Stimulated activated CD8-positive, alpha-beta memory T cell treated with anti-CD3 and anti-CD28 coated beads, Interleukin-4, amount 100 ng/mL, for 1 hour (primary cell): ENCODE measurements around the gene C10orf88.
A peak's percentile ranks its signal among the peaks of the same experiment; 100 is the strongest.
"Not testable (repeated sequence)": the region's sequence is repeated elsewhere in the genome, so short reads cannot be mapped to it uniquely, and the experiment has no call there.

Source experiments
- DNase-seq, 2 donors: peaks; one replicate each; pipeline ENCODE4 v3.0.0-alpha.2; 2020; ENCODE audit warnings: low read depth in 2 of 2, low spot score in 1 of 2

C10orf88 gene

DNA sequence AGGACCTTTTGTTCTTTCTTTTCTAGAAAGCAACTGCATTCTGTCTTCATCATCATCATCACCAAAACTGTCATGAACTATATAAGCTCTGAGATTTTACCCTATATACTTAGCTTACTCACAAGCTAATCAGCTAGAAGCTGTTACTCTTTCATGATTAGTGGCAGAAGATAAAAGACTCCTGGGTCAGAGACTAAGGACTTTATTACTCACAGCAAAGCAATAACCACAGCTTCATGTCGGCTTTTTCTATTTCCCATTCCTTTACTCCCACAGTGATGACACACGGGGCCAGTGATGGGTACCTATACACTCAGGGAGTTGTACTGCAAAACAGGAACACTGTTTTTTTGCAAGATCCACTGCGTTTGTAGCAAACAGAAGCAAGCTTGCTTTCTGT lies 8.4 kb upstream of the C10orf88 start:
- DNase-seq: no peak

DNA sequence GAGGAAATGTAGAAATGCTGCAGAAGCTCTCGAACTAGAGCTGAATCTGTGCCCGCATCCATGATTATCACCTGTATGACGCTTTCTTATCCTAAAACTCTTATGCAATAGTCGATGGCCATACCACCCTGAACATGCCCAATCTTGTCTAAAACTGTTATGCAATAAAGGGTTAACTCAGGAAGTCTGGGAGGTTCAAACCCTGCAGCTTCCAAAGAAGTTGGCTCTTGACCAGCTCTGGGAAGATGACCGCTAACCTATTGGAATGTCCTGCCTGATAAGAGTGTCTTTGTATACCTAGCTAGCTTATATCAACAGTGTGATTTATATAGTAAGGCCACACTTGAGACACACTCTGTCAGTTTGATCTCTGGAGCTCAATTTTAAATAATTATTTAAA lies 3.4 kb upstream of the C10orf88 start:
- no peak for DNase-seq

DNA sequence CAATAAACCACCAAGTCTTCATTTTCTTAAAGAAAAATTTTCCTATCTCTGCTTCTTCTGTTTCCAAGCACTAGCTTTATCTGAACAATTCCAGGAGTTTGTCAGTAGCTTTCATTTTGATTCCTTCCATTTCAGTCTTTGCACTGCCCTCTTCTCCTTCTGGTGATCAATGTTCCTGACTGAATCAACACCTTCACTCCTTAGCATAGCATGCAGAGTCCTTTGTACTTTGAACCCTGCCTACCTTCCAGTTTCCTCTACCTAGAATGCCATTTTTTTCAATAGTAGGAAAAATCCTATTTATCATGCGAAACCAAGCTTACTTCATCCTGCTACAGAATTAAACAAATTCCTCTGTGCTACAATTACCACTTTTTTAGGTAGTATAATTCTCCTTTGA lies 1.9 kb upstream of the C10orf88 start:
- no peak for DNase-seq

DNA sequence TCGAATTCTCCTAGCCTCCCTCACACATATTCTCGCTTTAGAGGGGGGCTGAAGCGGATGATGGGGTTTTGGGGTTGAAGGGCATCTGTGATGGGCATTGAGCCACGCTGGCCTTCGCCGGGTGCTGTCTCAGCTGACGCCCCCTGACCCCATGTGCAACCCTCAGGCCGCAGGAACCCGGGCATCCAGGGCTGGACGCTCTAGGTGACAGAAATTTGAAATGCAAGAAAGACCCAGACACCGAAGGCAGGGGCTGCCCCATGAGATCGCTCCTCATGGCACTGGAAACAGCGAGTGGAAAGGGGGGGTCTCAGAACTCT lies 664 bp upstream of the C10orf88 start:
- no peak for DNase-seq

DNA sequence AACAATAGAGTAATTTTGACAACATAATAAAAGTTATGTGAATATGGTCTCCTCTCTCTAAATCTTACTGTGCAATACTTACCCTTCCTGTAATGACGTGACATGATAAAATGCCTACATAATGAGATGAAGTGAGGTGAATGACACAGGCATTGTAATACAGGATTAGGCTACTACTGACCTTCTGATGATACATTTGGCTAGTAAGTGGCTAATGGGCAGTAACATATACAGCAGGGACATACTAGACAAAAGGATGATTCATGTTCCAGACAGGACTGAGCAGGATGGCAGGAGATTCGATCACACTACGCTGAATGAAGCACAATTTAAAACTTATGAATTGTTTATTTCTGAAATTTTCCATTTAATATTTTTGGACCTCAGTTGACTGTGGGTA lies 4.7 kb downstream of the C10orf88 start:
- DNase-seq: no peak

DNA sequence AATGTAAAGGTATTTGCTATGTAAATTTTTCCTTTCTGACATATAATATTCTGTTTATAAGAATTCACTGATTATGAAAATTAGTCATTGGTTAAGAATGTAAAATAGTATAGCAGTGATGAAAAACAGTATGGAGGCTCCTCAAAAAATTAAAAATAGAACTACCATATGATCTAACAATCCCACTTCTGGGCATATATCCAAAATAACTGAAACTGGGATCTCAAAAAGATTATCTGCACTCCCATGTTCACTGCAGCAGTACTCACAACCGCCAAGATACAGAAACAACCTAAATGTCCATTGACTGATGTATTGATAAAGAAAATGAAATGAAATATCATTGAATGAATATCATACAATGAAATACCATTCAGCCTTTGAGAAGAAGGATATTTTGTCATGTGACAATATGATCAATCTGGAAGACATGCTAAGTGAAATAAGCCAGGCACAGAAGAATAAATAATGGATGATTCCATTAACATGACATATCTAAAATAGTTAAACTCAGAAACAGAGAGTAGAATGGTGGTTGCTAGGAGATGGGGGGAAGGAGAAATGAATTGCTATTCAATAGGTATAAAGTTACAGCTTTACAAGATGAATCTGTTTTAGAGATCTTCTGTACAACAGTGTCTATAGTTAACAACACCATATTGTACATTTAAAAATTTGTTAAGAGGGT lies 14.0 kb downstream of the C10orf88 start:
- DNase-seq: no peak

DNA sequence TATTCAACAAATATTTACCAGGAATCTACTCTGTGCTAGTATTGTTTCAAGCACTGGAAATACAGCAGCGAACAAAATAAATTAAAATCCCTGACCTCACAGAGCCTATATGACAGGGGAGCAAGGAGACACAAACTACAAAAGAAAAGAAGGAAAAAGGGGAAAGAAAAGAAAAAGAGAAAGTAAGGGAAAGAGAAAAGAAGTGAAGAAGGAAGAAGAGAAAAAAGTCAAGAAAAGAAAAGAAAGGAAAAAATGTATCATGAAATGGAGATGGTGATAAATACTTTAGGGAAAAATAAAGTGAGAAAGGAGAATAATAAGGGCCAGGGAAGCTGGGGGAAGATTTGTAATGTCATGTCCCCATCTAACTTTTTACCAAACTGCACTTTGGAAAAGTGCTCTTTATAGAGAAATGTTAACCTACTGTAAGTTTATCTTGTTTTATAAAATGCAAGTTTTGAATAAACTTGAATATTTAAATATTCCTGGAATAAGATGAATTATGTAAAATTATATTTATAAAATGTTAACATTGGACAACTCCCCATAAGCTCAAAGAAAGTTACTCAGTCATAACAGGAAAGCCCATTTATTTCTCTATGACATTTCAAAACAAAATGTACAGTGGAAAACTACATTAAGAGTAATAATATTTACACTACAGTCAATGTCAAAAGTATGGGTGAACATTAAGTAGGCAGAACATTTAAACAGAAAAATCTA lies 14.7 kb downstream of the C10orf88 start:
- no peak for DNase-seq

DNA sequence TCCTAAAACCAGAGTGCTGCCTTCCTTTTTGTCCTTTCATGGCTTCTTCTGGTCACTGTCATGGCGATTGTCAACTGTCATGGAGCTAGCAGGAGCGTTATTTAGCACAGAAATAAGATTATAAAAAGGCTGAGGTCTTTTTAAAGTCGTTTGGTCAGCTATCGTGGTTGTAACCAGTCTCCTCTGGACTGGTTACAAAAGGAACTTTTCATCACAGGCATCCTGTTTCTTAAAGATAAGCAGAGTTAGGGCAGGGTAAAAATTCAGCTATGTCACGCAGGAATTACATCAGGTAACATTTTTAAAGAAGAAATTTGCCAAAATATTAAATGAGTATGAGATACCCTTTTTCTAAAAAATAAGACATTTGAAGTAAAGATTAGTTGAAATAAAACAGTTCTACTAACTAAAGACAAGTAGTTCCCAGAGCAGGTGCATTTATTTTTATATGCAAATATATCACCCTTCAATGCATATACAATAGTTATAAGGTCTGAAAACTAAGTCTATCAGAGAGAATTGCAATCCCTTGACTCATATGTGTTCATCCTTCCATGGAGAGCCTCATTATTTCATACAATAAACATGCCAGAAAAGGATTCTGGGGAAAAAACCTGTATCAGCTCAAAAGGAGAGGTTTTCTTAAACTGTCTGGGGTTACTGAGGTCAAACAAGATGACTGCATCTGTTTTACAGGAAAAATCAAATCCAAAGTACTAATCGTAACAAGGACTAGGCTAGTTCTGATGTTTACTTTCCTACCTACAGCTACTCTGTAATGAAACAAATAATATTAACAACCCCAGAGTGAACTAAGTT lies 22.7 kb downstream of the C10orf88 start:
- DNase-seq: no peak

DNA sequence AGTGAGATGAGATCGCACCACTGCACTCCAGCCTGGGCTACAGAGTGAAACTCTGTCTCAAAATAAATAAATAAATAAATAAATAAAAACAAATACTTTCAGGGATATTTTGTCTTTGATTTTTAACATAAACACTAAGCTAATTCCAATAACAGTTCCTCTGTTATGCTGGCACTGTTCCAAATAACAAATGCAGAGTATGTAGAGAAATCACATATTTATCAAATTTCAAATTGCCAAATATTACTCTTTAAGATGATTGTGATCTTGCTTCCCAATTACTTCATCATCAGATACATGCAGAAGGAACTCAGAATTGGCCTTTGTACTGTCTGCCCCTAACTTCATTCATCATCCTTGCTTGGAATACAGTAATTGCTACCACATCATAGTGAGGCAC lies 23.9 kb downstream of the C10orf88 start:
- no peak for DNase-seq

DNA sequence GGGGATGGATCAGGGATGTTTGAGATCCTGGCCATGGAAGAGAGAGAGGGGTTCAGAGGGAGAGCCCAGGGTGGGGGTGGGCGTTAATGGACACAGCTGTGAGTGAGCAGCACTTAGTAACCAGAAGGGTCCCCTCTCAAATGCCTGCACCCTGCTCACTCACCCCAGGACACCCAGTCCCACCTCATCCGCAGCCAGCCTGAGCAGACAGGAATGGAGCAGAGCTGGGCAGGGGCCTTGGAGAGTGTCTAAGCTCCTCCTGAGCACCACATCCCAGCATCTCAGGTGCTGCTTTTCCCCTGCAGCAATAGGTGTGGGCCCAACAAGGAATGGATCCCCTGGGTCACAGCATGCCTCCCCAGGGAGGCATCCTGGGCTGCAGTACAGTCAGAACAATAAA lies 38.3 kb downstream of the C10orf88 start:
- no peak for DNase-seq

DNA sequence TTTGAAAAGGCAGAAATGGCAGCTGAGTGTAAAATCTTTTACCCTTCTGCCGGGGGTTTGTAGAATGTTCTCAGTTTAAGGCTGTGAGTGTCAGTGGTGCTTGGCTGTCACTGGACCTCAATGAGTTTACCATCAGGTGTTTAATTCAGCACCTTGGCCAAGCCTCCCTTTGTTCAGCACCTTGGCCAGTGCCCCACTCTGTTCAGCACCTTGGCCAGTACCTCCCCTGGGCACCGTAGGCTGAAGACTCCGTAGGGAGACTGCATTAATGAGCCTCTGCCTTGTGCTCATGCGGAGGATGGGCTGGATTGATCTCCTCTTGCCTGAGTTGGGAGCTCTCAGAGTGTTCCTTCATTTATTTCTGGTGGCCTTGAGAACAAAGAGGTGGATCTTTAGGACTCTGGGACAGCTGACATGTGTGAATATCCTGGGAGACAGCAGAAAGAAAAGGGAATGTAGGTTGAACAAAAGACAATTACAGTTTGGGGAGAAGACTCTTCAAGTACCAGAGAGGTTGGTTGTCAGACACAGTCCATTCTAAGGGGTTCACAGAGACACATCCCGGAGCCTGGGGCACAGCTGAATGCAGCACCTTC lies 42.0 kb downstream of the C10orf88 start:
- peak in 1 of 2 donors; percentile 6 for DNase-seq

DNA sequence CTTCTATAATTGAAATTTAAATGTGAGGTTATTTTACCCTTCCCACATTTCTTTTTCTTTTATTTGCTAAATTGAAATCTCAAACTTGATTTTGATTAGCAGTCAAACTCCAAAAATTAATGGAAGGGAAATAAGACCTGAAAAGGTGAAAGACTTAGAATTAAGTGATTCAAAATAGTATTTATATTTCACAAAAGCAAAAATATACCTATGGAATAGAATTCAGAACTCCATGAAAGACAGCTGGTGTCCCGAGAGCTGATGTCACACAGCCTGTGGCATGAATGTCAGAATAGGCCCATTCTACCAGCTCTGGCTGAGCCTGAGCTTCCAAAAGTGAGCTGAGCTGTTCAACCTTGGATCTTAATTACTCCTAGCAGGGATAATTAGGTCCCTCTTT lies 43.7 kb downstream of the C10orf88 start, which contains the start of gene FAM24A:
Gene FAM24A (plus strand): TSS at position 301 of the 400 bp plus-strand sequence. CDS start 1,025 bp downstream, outside the sequence.
- no peak for DNase-seq

DNA sequence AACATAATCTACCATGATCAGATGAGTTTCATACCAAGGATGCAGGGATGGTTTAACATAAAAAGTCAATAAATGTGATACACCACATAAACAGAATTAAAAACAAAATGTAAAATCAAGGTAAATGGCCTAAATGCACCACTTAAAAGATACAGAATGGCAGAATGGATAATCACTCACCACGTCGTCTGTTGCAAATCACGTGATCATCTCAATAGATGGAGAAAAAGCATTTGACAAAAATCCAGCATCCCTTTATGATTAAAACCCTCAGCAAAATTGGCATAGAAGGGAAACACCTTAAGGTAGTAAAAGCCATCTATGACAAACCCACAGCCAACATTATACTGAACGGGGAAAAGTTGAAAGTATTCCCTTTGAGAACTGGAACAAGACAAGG lies 50.2 kb downstream of the C10orf88 start:
- DNase-seq: not testable (repeated sequence)

DNA sequence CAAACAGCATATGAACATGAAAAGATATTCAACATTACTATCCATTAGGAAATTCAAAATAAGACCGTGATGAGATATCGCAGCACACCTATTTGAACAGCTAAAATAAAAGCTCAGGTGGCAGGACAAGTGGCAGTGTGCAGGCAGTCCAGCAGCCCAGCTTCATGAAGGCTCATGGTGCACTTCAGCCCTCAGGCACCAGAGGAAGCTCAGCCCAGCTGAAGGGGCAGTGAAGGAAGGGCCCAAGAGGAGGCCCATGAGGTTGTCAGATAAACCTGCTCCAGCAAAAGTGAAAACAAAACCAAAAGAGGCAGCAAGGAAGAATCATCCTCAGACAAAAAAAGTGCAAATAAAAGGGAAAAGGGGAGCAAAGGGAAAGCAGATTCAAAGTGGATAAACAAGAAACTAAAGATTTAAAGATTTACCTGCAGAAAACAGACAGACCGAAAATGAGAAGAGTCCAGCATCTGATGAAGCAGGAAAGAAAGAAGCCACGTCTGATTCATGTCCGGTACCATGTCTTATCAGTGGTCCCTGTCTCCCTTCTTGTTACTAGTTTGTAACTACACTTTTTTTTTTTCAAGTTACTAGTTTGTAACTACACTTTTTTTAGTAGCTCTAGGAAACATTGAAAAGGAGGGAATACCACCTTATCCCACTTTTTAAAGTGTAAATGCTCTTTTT lies 59.6 kb downstream of the C10orf88 start:
- no peak for DNase-seq

DNA sequence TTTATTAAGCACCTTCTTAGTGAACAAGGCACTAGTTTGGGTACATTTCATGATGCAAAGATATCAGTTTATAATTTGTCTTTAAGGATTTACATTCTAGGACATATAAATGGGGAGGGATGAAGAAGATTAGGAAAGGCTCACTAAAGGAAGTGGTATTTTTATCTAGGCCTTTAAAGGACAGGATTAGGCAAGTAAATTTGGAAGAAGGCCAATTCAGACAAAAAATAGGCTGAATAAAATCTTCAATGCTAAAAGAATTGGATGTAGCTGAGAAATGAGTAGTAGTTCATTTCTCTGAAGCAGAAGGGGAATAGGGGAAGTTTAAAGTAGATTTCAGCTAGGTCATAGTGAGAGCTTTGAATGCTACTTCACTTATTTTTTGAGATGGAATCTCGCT lies 69.9 kb downstream of the C10orf88 start:
- no peak for DNase-seq

DNA sequence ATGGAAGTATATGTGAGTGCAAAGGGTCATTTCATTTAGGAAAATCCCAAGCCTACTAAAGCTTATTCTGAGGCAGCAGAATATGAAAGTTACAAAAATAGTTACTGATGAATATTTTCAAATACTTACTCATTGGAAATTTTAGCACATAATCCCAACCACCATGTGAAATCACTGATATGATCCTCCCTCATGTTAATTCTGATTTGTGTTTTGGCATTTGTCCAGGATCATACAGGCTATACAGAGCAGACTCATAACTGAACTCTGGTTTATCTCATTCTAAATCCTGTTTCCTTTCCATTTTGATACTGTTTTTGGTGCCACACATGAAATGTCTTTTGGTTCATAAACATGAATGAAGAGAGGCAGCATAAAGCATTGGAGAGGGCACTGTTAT lies 71.3 kb downstream of the C10orf88 start:
- DNase-seq: no peak
